Left kidney (tissue), 2 donors: Measurements from ENCODE around the gene LFNG. TPM values are rescaled to one million over a fixed set of nuclear protein-coding genes. Genes with fewer than 3 reads are reported as not detected.

Experiments used
- DNase-seq: peaks from one replicate; pipeline ENCODE4 v3.0.0-alpha.2; 2013
- polyA plus RNA-seq: library from polyadenylated mRNA; unstranded; fragments of 120-200 nt; gene quantifications from one replicate; pipeline ENCODE4 v1.2.1, GENCODE V29; 2013; ENCODE audit not compliant: insufficient read length

Gene LFNG
- polyA plus RNA-seq, 1 donor = 25.7 TPM

- no peak for DNase-seq
These were observed 4.0 kb upstream of the LFNG start for GRCh38 chr7:2515424-2516193.

- DNase-seq = no peak
These were observed 3.4 kb upstream of the LFNG start for GRCh38 chr7:2516194-2516555.

GRCh38 chr7:2517026-2517425, 2.5 kb upstream of the LFNG start:
- DNase-seq = no peak

GRCh38 chr7:2517678-2518507, 1.7 kb upstream of the LFNG start:
- DNase-seq = no peak

GRCh38 chr7:2518737-2519118, 846 bp upstream of the LFNG start:
- no peak for DNase-seq

- DNase-seq = no peak
These were observed 672 bp downstream of the LFNG start for GRCh38 chr7:2520131-2520760.

GRCh38 chr7:2520761-2521290, 1.3 kb downstream of the LFNG start:
- DNase-seq = no peak

GRCh38 chr7:2521341-2521745, 1.8 kb downstream of the LFNG start:
- no peak for DNase-seq

GRCh38 chr7:2521952-2522591, 2.5 kb downstream of the LFNG start:
- no peak for DNase-seq

- no peak for DNase-seq
These were observed 3.3 kb downstream of the LFNG start for GRCh38 chr7:2522780-2523433.

- DNase-seq = no peak
These were observed 3.9 kb downstream of the LFNG start for GRCh38 chr7:2523461-2523936.

GRCh38 chr7:2523941-2524807, 4.6 kb downstream of the LFNG start:
- DNase-seq = no peak

- DNase-seq = no peak
These were observed 5.5 kb downstream of the LFNG start for GRCh38 chr7:2524808-2525657.

- DNase-seq = no peak
These were observed 6.4 kb downstream of the LFNG start for GRCh38 chr7:2525658-2526630.

GRCh38 chr7:2526659-2527504, 7.3 kb downstream of the LFNG start:
- no peak for DNase-seq

GRCh38 chr7:2527505-2528467, 8.2 kb downstream of the LFNG start:
- no peak for DNase-seq
